ENCODE data around the gene AP1AR.

DNA sequence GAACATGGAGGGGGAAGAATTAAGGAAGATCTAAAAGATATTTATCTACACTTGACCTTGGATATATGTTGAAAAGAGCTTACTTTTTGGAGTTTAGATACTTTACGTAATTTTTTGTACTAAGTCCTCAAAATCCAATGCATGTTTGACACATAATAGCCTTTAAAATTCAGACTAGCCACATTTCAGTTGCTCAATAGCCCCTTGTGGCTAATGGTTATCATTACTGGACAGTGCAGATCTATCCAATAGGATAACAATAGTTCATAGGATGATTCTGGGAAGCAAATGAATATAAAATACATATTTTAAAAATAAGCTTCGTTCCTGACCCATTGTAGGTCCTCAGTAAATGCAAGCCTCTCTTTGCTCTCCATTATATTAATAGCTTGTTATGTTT, 13.8 kb downstream of the AP1AR start:
- no peak for TF ChIP-seq RCOR1 (IDR thresholded peaks at IDR 0.05; ENCODE audit: insufficient replicate concordance, low read length)
- no peak for TF ChIP-seq POLR2A (IDR thresholded peaks at IDR 0.05; ENCODE audit: low read depth, low read length)
- no peak for TF ChIP-seq MAFK (IDR thresholded peaks at IDR 0.05; ENCODE audit: low read depth, low read length)
- TF ChIP-seq, protein P1, sequence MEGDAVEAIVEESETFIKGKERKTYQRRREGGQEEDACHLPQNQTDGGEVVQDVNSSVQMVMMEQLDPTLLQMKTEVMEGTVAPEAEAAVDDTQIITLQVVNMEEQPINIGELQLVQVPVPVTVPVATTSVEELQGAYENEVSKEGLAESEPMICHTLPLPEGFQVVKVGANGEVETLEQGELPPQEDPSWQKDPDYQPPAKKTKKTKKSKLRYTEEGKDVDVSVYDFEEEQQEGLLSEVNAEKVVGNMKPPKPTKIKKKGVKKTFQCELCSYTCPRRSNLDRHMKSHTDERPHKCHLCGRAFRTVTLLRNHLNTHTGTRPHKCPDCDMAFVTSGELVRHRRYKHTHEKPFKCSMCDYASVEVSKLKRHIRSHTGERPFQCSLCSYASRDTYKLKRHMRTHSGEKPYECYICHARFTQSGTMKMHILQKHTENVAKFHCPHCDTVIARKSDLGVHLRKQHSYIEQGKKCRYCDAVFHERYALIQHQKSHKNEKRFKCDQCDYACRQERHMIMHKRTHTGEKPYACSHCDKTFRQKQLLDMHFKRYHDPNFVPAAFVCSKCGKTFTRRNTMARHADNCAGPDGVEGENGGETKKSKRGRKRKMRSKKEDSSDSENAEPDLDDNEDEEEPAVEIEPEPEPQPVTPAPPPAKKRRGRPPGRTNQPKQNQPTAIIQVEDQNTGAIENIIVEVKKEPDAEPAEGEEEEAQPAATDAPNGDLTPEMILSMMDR (conservative IDR thresholded peaks at IDR 0.05; ENCODE audit: low read depth, low read length), result no peak; the same call in 1 of the 2 replicates
- TF ChIP-seq RFX5 (IDR thresholded peaks at IDR 0.05; ENCODE audit: low read depth, low read length), result no peak
- no peak for TF ChIP-seq RAD21 (IDR thresholded peaks at IDR 0.05; ENCODE audit: low read length)
- TF ChIP-seq FOS (IDR thresholded peaks at IDR 0.05; ENCODE audit: low read depth, low read length), result no peak
- no peak for TF ChIP-seq SMC3 (IDR thresholded peaks at IDR 0.05; ENCODE audit: low read depth, low read length)
- TF ChIP-seq CEBPB (IDR thresholded peaks at IDR 0.05; ENCODE audit: low read depth, low read length), result no peak; the same call in 1 of the 2 replicates
- no peak for TF ChIP-seq MXI1 (IDR thresholded peaks at IDR 0.05; ENCODE audit: borderline replicate concordance, low read depth, low read length)
- TF ChIP-seq, protein P2, sequence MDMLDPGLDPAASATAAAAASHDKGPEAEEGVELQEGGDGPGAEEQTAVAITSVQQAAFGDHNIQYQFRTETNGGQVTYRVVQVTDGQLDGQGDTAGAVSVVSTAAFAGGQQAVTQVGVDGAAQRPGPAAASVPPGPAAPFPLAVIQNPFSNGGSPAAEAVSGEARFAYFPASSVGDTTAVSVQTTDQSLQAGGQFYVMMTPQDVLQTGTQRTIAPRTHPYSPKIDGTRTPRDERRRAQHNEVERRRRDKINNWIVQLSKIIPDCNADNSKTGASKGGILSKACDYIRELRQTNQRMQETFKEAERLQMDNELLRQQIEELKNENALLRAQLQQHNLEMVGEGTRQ (IDR thresholded peaks at IDR 0.05; ENCODE audit: low read depth, low read length), result no peak
- TF ChIP-seq CHD1 (IDR thresholded peaks at IDR 0.05; ENCODE audit: low read depth, low read length), result no peak

All from IMR-90 (cell line).